ENCODE measurements around the gene C17orf58.
"Not testable (repeated sequence)": the region's sequence is repeated elsewhere in the genome, so short reads cannot be mapped to it uniquely, and the experiment has no call there.

The C17orf58 gene

DNA sequence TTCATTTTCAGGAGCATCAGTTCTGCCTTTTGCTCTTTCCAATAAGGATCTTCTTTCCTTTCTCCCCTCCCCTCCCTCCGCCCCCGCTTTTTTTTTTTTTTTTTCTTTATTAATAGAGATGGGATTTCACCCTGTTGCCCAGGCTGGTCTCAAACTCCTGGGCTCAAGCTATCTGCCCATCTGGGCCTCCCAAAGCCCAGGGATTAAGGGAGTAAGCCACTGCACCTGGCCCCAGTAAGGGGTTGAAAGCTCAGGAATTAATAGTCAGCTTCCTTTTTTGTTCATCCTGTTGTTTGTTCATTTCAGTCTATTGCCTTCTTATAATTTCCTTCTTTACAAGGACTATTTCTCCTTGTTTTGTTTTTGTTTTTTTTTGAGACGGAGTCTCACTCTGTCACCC lies 7.9 kb upstream of the C17orf58 start:
- no peak for DNase-seq (ENCODE audit: low read depth)

- DNase-seq (ENCODE audit: low read depth) = peak; percentile 69
These were observed 3.1 kb upstream of the C17orf58 start for GRCh38 chr17:67999291-67999911.

DNA sequence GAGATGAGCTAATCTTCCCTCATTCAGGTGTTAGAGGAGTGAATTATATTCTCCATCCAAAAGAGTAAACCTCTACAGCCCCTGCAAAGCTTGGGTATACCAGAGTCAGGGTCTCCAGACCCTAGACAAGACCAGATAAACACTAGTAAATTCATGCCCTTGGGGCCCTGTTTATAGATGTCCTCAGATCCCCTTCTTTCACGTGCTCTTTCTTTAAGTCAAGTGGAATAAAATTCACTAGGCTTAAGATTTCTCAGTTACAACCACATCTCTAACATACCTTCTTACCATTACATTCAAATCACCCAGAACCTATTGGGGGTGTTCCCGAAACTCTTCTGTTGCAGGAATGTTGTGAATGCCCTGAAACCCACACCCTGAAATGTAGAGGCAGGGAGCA lies 2.2 kb upstream of the C17orf58 start:
- peak; percentile 56 for DNase-seq (ENCODE audit: low read depth)

GRCh38 chr17:67995570-67996263 lies 552 bp downstream of the C17orf58 start:
- DNase-seq (ENCODE audit: low read depth) = peak; percentile 47

GRCh38 chr17:67994817-67995569 lies 1.3 kb downstream of the C17orf58 start:
- DNase-seq (ENCODE audit: low read depth) = peak; percentile 86

- peak; percentile 37 for DNase-seq (ENCODE audit: low read depth)
These were observed 2.3 kb downstream of the C17orf58 start for GRCh38 chr17:67993998-67994361.

DNA sequence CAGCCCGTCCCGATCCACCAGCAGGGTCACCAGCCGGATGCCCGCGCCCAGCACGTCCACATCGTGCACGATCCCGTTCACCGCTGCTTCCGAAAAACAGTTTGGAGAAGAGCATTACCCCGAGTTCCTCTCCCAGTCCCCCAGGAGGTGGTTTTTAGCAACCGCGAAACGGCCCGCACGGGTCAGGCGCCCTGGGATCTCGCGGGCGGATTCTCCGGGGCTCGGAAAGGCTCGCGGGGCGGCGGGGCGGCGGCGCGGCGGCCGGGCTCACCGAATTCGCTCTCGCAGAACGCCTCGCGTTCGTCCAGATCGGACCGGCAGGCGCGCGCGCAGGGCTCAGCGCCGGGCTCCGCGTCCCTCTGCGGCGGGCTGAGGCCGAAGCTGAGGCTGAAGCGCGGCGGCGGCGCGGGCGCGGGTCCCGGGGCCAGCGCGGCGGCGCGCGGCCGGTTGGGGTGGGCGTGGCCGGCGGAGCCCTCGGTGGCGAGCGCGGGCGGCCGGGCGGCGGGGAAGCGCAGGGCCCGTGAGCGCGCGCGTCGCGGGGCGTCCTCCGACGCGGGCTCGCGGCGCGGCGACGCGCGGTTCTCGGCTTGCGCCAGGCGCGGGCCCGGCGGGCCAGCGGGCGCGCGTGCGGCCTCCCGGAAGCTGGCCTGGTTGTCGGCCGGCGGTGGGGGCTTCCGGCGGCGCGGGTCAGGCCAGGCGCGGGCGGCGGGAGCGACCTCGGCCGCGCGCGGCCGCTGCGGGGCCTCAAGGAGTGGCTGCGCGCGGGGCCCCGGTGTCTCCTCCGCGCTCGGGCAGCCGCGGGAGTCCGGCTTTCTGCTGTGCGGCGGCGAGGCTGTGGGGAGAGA lies 2.9 kb downstream of the C17orf58 start:
- DNase-seq (ENCODE audit: low read depth) = peak; percentile 91

DNA sequence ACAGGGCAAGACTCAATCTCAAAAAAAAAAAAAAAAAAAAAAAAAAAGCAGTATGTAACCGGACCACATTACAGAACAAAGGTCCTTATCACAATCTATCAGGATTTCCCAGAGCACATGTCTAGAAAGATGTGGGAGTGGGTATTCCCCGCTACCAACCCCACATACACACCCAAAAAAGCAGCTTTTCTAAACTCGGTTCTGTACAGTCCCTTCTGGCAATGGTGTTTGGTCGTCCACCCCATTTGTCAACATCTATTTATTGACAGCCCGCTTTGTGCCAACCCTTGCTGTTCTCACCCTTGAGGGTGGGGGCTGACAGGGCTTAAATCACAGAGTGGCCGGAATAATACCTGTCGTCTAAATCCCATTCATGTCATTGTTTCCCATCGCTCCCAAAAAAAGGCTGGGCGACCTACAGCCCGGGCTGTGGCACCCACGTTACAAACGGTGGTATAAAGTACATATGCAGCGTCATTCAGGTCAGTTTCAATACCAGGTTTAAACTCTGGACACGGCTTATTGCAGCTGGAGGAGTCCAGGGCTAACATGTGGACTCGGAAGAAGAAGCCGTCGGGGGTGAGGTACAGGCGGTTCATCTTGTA lies 3.6 kb downstream of the C17orf58 start:
- peak; percentile 7 for DNase-seq (ENCODE audit: low read depth)

DNA sequence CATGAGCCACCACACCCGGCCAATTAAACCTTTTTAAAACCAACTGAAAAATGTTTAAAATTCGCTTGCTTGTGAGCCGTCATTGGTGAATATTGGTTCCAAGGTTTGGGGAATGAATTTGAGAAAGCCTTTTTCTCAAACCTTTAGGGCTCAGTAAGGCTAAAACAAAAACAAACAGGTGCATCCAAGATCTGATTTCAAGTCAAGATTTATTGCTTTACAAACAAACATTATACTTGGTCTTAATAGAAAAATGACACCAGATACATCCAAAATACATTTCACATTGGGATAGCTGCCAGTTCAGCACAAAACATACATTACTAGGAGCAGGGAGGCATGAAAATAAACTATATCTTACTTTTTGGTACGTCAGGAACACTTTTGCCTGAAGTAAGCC lies 5.4 kb downstream of the C17orf58 start:
- DNase-seq (ENCODE audit: low read depth) = no peak

DNA sequence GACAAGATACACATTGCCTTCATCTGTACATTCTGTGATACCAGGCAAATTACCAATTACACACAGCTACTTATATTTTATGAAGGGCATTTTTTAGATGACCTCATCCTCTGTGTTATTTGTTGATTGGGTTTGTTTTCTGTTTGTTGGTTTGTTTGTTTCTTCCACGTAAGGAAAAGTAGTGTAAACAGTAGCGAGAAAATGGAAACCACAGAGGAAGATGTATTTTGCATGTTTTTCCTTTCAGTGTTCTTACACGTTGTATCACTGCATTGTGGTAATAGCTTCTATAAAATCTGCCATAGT lies 12.9 kb downstream of the C17orf58 start:
- DNase-seq (ENCODE audit: low read depth) = no peak

- DNase-seq (ENCODE audit: low read depth) = no peak
These were observed 13.4 kb downstream of the C17orf58 start for GRCh38 chr17:67982686-67983382.

DNA sequence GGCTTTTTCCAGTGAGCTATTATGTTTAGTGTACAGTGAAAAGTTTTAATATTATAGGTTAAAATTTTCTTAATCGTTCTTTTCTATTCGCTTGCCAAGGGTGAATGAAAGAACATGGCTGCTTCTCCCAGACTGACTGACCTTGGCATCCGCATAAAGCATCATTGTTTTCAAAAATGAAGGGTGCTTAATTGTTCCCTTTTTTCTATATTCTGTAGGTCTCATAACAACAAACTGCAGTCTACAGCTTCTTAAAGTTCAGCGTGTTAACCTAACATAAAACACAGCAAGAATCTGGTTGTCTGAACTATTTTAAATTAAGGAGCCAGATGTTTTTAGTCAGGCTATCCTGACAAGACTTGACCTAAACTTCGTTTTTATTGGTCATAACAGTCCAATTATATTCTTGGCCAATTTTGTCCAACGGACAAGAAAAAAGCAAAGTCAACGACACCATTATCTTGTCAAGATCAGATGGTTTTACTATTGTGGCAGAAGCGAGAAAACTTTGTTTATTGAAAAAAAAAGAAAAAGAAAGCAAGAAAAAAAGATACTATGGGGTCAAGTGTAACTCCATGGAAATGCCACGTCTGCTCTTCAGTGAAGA lies 14.1 kb downstream of the C17orf58 start:
- no peak for DNase-seq (ENCODE audit: low read depth)

DNA sequence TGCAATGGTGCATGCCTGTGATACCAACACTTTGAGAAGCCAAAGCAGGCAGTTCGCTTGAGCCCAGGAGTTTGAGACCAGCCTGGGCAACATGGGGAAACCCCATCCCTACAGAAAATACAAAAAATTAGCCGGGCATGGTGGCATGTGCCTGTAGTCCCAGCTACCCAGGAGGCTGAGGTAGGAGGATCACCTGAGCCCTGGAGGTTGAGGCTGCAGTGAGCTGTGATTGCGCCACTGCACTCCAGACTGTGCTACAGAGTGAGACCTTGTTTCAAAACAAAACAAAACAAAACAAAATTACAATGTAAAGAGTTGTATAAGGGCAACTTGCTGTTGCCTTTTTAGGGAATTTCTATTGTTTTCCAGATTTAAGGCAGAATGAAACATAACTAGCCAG lies 15.4 kb downstream of the C17orf58 start:
- not testable (repeated sequence) for DNase-seq (ENCODE audit: low read depth)

GRCh38 chr17:67980456-67980855 lies 15.8 kb downstream of the C17orf58 start:
- no peak for DNase-seq (ENCODE audit: low read depth)

DNA sequence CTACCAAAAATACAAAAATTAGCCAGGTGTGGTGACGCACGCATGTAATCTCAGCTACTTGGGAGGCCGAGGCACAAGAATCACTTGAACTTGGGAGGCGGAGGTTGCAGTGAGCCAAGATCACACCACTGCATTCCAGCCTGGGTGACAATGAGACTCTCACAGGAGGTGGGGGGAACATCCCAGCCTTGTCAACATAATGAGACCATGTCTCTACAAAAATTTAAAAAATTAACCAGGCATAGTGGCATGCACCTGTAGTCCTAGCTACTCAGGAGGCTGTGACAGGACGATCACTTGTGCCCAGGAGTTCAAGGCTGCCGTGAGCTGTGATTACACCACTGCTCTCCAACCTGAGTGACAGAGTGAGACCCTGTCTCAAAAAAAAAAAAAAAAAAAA lies 20.0 kb downstream of the C17orf58 start:
- DNase-seq (ENCODE audit: low read depth) = not testable (repeated sequence)

GRCh38 chr17:67974598-67975066 lies 21.6 kb downstream of the C17orf58 start:
- DNase-seq (ENCODE audit: low read depth) = no peak

DNA sequence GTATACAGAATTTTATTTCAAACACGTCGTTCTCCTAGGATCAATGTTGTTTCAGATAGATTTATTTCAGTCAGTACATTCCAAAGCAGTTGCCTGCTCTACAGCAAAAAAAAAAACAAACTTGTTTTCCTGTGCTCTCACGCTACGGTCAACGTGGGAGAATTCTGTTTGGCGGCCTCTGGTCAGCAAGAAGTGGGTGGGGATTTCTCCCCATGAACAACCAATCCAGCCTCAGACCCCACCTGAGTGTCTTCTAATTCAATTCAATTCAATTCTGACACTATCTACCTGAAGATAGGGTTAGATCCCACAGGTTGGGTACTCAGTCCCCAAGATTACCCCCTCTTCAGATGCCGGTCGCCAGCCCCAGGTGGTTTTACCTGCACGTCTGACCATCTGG lies 22.1 kb downstream of the C17orf58 start:
- no peak for DNase-seq (ENCODE audit: low read depth)

GRCh38 chr17:67970783-67971182 lies 25.5 kb downstream of the C17orf58 start:
- DNase-seq (ENCODE audit: low read depth) = no peak

GRCh38 chr17:67963145-67963572 lies 33.1 kb downstream of the C17orf58 start:
- peak; percentile 80 for DNase-seq (ENCODE audit: low read depth)

- DNase-seq (ENCODE audit: low read depth) = not testable (repeated sequence)
These were observed 34.1 kb downstream of the C17orf58 start for GRCh38 chr17:67962156-67962555.

- DNase-seq (ENCODE audit: low read depth) = not testable (repeated sequence)
These were observed 36.0 kb downstream of the C17orf58 start for GRCh38 chr17:67960276-67960675.
